MM.1S (cell line): ENCODE measurements around the gene SUPT4H1.

Source experiments
- DNase-seq: peaks from one replicate; pipeline ENCODE4 v3.0.0-alpha.2; 2015
- H2AFZ ChIP-seq: fragments of 300-600 bp; sonication (generic); 2 replicates; pipeline ENCODE4 v1.6.0; 2016; ENCODE audit warnings: antibody characterized with exemption, low read length
- H3F3A ChIP-seq: fragments of 300-600 bp; sonication (generic); 2 replicates; pipeline ENCODE4 v1.6.1; 2016; ENCODE audit warnings: mild to moderate bottlenecking, antibody characterized with exemption, low read length, moderate library complexity, mixed read lengths; ENCODE audit not compliant: insufficient read depth
- H3K27ac ChIP-seq: fragments of 300-600 bp; sonication (generic); 2 replicates; pipeline ENCODE4 v1.5.1; 2016; ENCODE audit warnings: mild to moderate bottlenecking, low read length
- H3K27me3 ChIP-seq: fragments of 300-600 bp; sonication (generic); replicated peaks from 2 replicates; pipeline ENCODE4 v1.6.0; 2016; ENCODE audit warnings: low read length; ENCODE audit not compliant: insufficient read depth
- H3K36me3 ChIP-seq: fragments of 300-600 bp; sonication (generic); replicated peaks from 2 replicates; pipeline ENCODE4 v1.6.1; 2016; ENCODE audit warnings: mild to moderate bottlenecking, low read length, mixed read lengths; ENCODE audit not compliant: insufficient read depth
- H3K4me1 ChIP-seq: fragments of 300-600 bp; sonication (generic); 2 replicates; pipeline ENCODE4 v1.6.1; 2016; ENCODE audit warnings: low read length, mixed read lengths
- H3K4me2 ChIP-seq: fragments of 300-600 bp; sonication (generic); 2 replicates; pipeline ENCODE4 v1.6.0; 2016; ENCODE audit warnings: low read depth, low read length
- H3K4me3 ChIP-seq: fragments of 300-600 bp; sonication (generic); 2 replicates; pipeline ENCODE4 v1.5.1; 2016; ENCODE audit warnings: low read length, mixed read lengths
- H3K79me2 ChIP-seq: fragments of 300-600 bp; sonication (generic); 2 replicates; pipeline ENCODE4 v1.6.1; 2016; ENCODE audit warnings: mixed run types, low read length, mixed read lengths
- H3K9ac ChIP-seq: fragments of 300-600 bp; sonication (generic); 2 replicates; pipeline ENCODE4 v1.6.1; 2016; ENCODE audit warnings: low read length, mixed read lengths
- H3K9me2 ChIP-seq: fragments of 300-600 bp; sonication (generic); replicated peaks from 2 replicates; pipeline ENCODE4 v1.6.1; 2016; ENCODE audit warnings: mild to moderate bottlenecking, low read length, mixed read lengths; ENCODE audit not compliant: insufficient read depth
- H3K9me3 ChIP-seq: fragments of 300-600 bp; sonication (generic); replicated peaks from 2 replicates; pipeline ENCODE4 v1.6.1; 2016; ENCODE audit warnings: mild to moderate bottlenecking, low read length, mixed read lengths; ENCODE audit not compliant: insufficient read depth
- H4K20me1 ChIP-seq: fragments of 300-600 bp; sonication (generic); 2 replicates; pipeline ENCODE4 v1.6.1; 2016; ENCODE audit warnings: mild to moderate bottlenecking, low read length, moderate library complexity, mixed read lengths; ENCODE audit not compliant: insufficient read depth
- EZH2 ChIP-seq: fragments of 300-600 bp; sonication (generic); optimal IDR thresholded peaks from 2 replicates; pipeline ENCODE3; 2017; ENCODE audit warnings: low read depth, mild to moderate bottlenecking, antibody characterized with exemption, low read length, mixed read lengths
- EZH2phosphoT487 ChIP-seq: fragments of 300-600 bp; sonication (generic); IDR thresholded peaks from 2 replicates; pipeline ENCODE4 v1.6.1; 2018; ENCODE audit warnings: antibody characterized with exemption, low read length
- TF ChIP-seq, protein P1 (sequence below): fragments of 300-600 bp; sonication (generic); IDR thresholded peaks from 2 replicates; pipeline ENCODE4 v1.5.1; 2016; ENCODE audit warnings: antibody characterized with exemption, low read length, mixed read lengths

The SUPT4H1 gene

DNA sequence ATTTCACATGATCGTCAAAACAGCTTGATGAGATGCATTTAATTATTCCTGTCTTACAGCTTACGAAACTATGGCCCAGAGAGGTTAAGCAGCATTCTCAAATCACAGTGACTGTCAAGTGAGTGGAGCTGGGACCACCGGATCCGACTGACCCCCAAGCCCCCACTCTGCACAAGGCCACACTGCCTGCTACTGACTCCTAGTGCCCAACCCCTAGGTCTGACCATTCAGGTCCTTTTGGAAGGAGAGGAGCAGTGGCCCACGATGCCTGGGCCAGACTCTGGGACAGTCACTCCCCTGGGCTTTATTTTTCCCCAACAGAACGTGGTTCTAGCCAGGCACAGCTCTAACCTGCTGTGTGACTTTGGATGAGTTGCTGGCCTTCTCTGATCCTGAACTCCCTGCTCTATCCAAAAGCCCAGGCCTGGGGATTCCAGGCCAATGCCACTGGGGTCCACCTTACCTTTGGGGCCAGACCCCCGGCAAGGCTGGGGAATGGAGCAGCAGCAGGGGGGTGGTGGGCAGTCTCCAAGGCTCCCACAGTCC, 33.3 kb downstream of the SUPT4H1 start:
- H3K4me1 ChIP-seq, result no peaks in the 10 kb centered on the region
- no peak overlapping the region for H3K9ac ChIP-seq
- no peak overlapping the region for H3K4me3 ChIP-seq
- H3K27me3 ChIP-seq, result no peaks in the 10 kb centered on the region
- no peaks in the 10 kb centered on the region for H3K9me3 ChIP-seq
- H3K27ac ChIP-seq, result no peak overlapping the region
- H3K4me2 ChIP-seq, result no peak overlapping the region
- H3K36me3 ChIP-seq, result no peaks in the 10 kb centered on the region
- H3F3A ChIP-seq, result no peaks in the 10 kb centered on the region
- H3K9me2 ChIP-seq, result no peaks in the 10 kb centered on the region
- no peak for DNase-seq
- no peak overlapping the region for H2AFZ ChIP-seq
- H3K79me2 ChIP-seq, result no peaks in the 10 kb centered on the region
- TF ChIP-seq EZH2 (no peak), EZH2phosphoT487 (no peak)
- TF ChIP-seq, protein P1, sequence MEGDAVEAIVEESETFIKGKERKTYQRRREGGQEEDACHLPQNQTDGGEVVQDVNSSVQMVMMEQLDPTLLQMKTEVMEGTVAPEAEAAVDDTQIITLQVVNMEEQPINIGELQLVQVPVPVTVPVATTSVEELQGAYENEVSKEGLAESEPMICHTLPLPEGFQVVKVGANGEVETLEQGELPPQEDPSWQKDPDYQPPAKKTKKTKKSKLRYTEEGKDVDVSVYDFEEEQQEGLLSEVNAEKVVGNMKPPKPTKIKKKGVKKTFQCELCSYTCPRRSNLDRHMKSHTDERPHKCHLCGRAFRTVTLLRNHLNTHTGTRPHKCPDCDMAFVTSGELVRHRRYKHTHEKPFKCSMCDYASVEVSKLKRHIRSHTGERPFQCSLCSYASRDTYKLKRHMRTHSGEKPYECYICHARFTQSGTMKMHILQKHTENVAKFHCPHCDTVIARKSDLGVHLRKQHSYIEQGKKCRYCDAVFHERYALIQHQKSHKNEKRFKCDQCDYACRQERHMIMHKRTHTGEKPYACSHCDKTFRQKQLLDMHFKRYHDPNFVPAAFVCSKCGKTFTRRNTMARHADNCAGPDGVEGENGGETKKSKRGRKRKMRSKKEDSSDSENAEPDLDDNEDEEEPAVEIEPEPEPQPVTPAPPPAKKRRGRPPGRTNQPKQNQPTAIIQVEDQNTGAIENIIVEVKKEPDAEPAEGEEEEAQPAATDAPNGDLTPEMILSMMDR, result no peak
- no peaks in the 10 kb centered on the region for H4K20me1 ChIP-seq

DNA sequence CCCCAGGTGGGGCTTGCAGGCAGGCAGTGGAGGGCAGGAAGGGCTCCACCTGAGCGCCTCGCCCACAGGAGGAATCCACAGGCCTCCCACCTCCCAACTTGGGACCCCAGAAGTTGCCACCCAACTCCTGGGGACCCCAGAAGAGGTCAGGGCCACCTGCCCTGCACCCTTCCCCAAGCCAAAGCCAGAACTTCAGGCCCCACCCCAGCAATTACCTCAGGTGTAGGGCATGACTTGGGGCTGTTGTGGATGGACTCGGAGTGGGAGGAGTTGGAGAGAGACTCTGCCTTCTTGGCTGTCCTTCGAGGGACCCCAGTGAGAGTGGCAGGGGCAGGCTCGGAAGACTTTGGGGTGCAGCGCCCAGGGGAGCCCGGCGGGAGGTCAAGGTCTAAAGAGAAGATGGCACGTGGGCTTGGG, 33.9 kb downstream of the SUPT4H1 start:
- Histone ChIP-seq H3K9me3 (no peaks in the 10 kb centered on the region), H3K36me3 (no peaks in the 10 kb centered on the region), H3K4me1 (no peaks in the 10 kb centered on the region), H3K4me2 (no peak overlapping the region), H3K9ac (no peak overlapping the region), H3K9me2 (no peaks in the 10 kb centered on the region), H3K4me3 (no peak overlapping the region), H4K20me1 (no peaks in the 10 kb centered on the region), H3F3A (no peaks in the 10 kb centered on the region), H2AFZ (no peak overlapping the region), H3K27ac (no peak overlapping the region), H3K27me3 (no peaks in the 10 kb centered on the region), H3K79me2 (no peaks in the 10 kb centered on the region)
- TF ChIP-seq EZH2phosphoT487, result no peak
- TF ChIP-seq EZH2, result no peak
- TF ChIP-seq, protein P1, result no peak
- DNase-seq, result no peak

DNA sequence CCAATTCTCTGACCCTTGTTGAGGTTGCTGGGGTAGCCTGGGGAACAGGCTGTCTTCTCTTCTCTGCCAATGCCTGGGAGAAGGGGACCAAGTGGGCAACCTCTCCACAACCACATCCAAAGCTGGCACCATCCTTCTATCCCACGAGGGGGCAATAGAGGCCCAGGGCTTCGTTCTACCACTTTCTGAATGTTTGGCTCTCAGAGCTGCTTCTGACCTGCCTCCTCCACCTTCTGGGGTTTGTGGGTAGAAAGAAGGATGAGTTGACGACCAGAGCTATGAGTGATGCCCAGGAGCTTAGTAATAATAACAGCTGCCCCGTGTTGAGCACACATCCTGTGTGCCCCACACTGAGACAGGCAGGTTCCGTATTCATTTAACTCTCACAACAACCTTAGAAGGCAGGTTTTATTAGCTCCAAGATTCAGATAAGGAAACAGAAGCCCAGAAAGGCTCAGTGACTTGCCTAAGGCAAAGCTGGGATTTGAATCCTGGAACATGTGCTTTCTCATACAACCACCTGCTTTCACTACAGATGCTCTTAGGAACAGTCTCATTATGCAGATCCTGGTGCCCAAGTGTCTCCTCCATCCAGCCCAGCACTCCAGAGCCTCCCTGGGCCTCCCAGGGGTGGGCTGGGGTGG, 34.5 kb downstream of the SUPT4H1 start:
- Histone ChIP-seq H2AFZ (no peak overlapping the region), H3K4me3 (no peak overlapping the region)

More for the DNA sequence above, 34.5 kb downstream of the SUPT4H1 start:
- H3K9me2 ChIP-seq, result no peaks in the 10 kb centered on the region
- H3K4me1 ChIP-seq, result no peaks in the 10 kb centered on the region
- TF ChIP-seq, protein P1, result peak; percentile 82
- TF ChIP-seq EZH2, result no peak
- H3K36me3 ChIP-seq, result no peaks in the 10 kb centered on the region
- no peak overlapping the region for H3K4me2 ChIP-seq
- H3K27me3 ChIP-seq, result no peaks in the 10 kb centered on the region
- no peaks in the 10 kb centered on the region for H3K9me3 ChIP-seq
- no peaks in the 10 kb centered on the region for H3F3A ChIP-seq
- H4K20me1 ChIP-seq, result no peaks in the 10 kb centered on the region
- H3K27ac ChIP-seq, result no peak overlapping the region
- H3K9ac ChIP-seq, result no peak overlapping the region
- DNase-seq, result peak; percentile 75
- H3K79me2 ChIP-seq, result no peaks in the 10 kb centered on the region
